Ascending aorta (tissue), 2 donors: ENCODE results near the gene GABRG3. TPM values are rescaled to one million over a fixed set of nuclear protein-coding genes. Genes with fewer than 3 reads are reported as not detected.
"Not testable (repeated sequence)": the region's sequence is repeated elsewhere in the genome, so short reads cannot be mapped to it uniquely, and the experiment has no call there.

ENCODE experiments used
- DNase-seq, 2 donors: peaks; one replicate each; pipeline ENCODE4 v3.0.0-alpha.2; 2019; ENCODE audit warnings: low spot score in 2 of 2
- H3K27ac ChIP-seq, 2 donors: fragments of 200-600 bp; sonication (generic); one replicate each; pipeline ENCODE4 v1.5.1; 2016 to 2017; ENCODE audit warnings: mild to moderate bottlenecking in 1 of 2
- H3K27me3 ChIP-seq: fragments of 200-600 bp; sonication (generic); one replicate; pipeline ENCODE4 v1.5.1; 2017
- H3K36me3 ChIP-seq, 2 donors: fragments of 200-600 bp; sonication (generic); one replicate each; pipeline ENCODE4 v1.5.1; 2016
- H3K4me1 ChIP-seq, 2 donors: fragments of 200-600 bp; sonication (generic); one replicate each; pipeline ENCODE4 v1.5.1; 2016 to 2017; ENCODE audit warnings: mild to moderate bottlenecking in 1 of 2
- H3K4me3 ChIP-seq, 2 donors: fragments of 200-600 bp; sonication (generic); one replicate each; pipeline ENCODE4 v1.5.1; 2016 to 2017; ENCODE audit warnings: mild to moderate bottlenecking in 1 of 2
- H3K9me3 ChIP-seq, 2 donors: fragments of 200-600 bp; sonication (generic); one replicate each; pipeline ENCODE4 v1.5.1; 2016
- CTCF ChIP-seq, 3 experiments: fragments of 200-600 bp in 2 of 3; fragments of 450-650 bp in 1 of 3; sonication (generic) in 2 of 3; IDR thresholded peaks; one replicate each; pipeline ENCODE4 v1.5.1; 2016 to 2019; ENCODE audit warnings: antibody characterized with exemption in 3 of 3, mild to moderate bottlenecking in 1 of 3, moderate library complexity in 1 of 3
- intact Hi-C: fragments of 100-400 bp; cut with DNase I; formaldehyde crosslinking; loops from one replicate; pipeline ENCODE4 v1.15.1; 2023
- total RNA-seq: library from RNA; depleted of rRNA; stranded (reverse); fragments of >200 nt; gene quantifications from one replicate; pipeline ENCODE4 v1.1.0, GENCODE V29; 2016

GABRG3 gene
- total RNA-seq, 1 donor from 2014 or later = not detected

GRCh38 chr15:26985050-26985449 lies 14.1 kb downstream of the GABRG3 start:
- no peaks in the 10 kb centered on the region for H3K4me1 ChIP-seq
- intact Hi-C loops = no loop called here
- no peak for DNase-seq
- H3K36me3 ChIP-seq = no peaks in the 10 kb centered on the region
- TF ChIP-seq CTCF (IDR thresholded peaks at IDR 0.05) = no peak
- no peak overlapping the region for H3K27ac ChIP-seq
- H3K4me3 ChIP-seq = no peak overlapping the region
- H3K27me3 ChIP-seq = no peaks in the 10 kb centered on the region
- H3K9me3 ChIP-seq = no peaks in the 10 kb centered on the region

- no peaks in the 10 kb centered on the region for H3K36me3 ChIP-seq
- no peak overlapping the region for H3K4me3 ChIP-seq
- H3K9me3 ChIP-seq = peaks cover 0 to 6% of the 10 kb centered on the region in 2 donors
- intact Hi-C loops = no loop called here
- TF ChIP-seq CTCF (IDR thresholded peaks at IDR 0.05) = no peak
- no peak overlapping the region for H3K27ac ChIP-seq
- no peak for DNase-seq
- H3K4me1 ChIP-seq = no peaks in the 10 kb centered on the region
- no peaks in the 10 kb centered on the region for H3K27me3 ChIP-seq
Observed at GRCh38 chr15:26996250-26996649, 25.3 kb downstream of the GABRG3 start.

- not testable (repeated sequence) for DNase-seq
- intact Hi-C loops = loop anchor here (10.0 kb wide), 1 partner anchor 52 kb away; no protein-coding TSS in a partner anchor
Observed at GRCh38 chr15:27003003-27003402, 32.0 kb downstream of the GABRG3 start.

GRCh38 chr15:27004226-27004625 lies 33.2 kb downstream of the GABRG3 start:
- not testable (repeated sequence) for H3K4me1 ChIP-seq, H3K36me3 ChIP-seq, H3K9me3 ChIP-seq, H3K27ac ChIP-seq, H3K4me3 ChIP-seq, H3K27me3 ChIP-seq, DNase-seq
- intact Hi-C loops = loop anchor here (10.0 kb wide), 1 partner anchor 51 kb away; no protein-coding TSS in a partner anchor

More at GRCh38 chr15:27003003-27003402, 32.0 kb downstream of the GABRG3 start:
- not testable (repeated sequence) for H3K9me3 ChIP-seq, H3K27me3 ChIP-seq, H3K4me3 ChIP-seq, H3K36me3 ChIP-seq, H3K4me1 ChIP-seq, H3K27ac ChIP-seq

- Histone ChIP-seq H3K4me1 (no peaks in the 10 kb centered on the region), H3K27me3 (no peaks in the 10 kb centered on the region), H3K9me3 (no peaks in the 10 kb centered on the region), H3K36me3 (no peaks in the 10 kb centered on the region), H3K4me3 (no peak overlapping the region), H3K27ac (no peak overlapping the region)
- DNase-seq = no peak
- TF ChIP-seq CTCF (IDR thresholded peaks at IDR 0.05) = peak in 1 of 3 experiments; percentile 39
- intact Hi-C loops = no loop called here
Observed at GRCh38 chr15:27017168-27017809, 46.3 kb downstream of the GABRG3 start.

GRCh38 chr15:27019687-27020086 lies 48.7 kb downstream of the GABRG3 start:
- no peak for DNase-seq
- no peaks in the 10 kb centered on the region for H3K27me3 ChIP-seq
- H3K4me3 ChIP-seq = no peak overlapping the region
- no peaks in the 10 kb centered on the region for H3K36me3 ChIP-seq
- no peaks in the 10 kb centered on the region for H3K4me1 ChIP-seq
- no peak overlapping the region for H3K27ac ChIP-seq
- intact Hi-C loops = no loop called here
- TF ChIP-seq CTCF (IDR thresholded peaks at IDR 0.05) = no peak
- H3K9me3 ChIP-seq = no peaks in the 10 kb centered on the region
